Gastrocnemius medialis (tissue), 4 donors: Measurements from ENCODE around the gene TBX5. TPM values are rescaled to one million over a fixed set of nuclear protein-coding genes. Genes with fewer than 3 reads are reported as not detected.

Experiments
- ATAC-seq, 2 donors: fragments of 150-250 bp; one replicate each; pipeline ENCODE4 v1.9.1; 2016
- DNase-seq, 2 donors: peaks; one replicate each; pipeline ENCODE4 v3.0.0-alpha.2; 2019
- H3K27ac ChIP-seq, 4 donors: fragments of 200-600 bp; sonication (generic); 1 replicate in 1 of 4; 2 replicates in 3 of 4; pipeline ENCODE4 v1.5.1; 2016 to 2018; ENCODE audit warnings: mild to moderate bottlenecking in 2 of 4, moderate library complexity in 1 of 4
- H3K27me3 ChIP-seq, 3 donors: fragments of 200-600 bp; sonication (generic) in 2 of 3; 1 replicate in 1 of 3; 2 replicates in 2 of 3; pipeline versions ENCODE4 v1.5.1 to v1.6.0; 2016 to 2019; ENCODE audit warnings: mild to moderate bottlenecking in 1 of 3, moderate library complexity in 1 of 3
- H3K36me3 ChIP-seq, 2 donors: fragments of 200-600 bp; sonication (generic) in 1 of 2; one replicate each; pipeline ENCODE4 v1.5.1; 2017 to 2018
- H3K4me1 ChIP-seq, 2 donors: fragments of 200-600 bp; sonication (generic) in 1 of 2; one replicate each; pipeline ENCODE4 v1.5.1; 2016 to 2017; ENCODE audit warnings: mild to moderate bottlenecking in 2 of 2
- H3K4me3 ChIP-seq, 4 donors: fragments of 200-600 bp; sonication (generic) in 3 of 4; 1 replicate in 1 of 4; 2 replicates in 3 of 4; pipeline ENCODE4 v1.5.1; 2016 to 2019; ENCODE audit warnings: mild to moderate bottlenecking in 2 of 4
- H3K9me3 ChIP-seq, 3 donors: fragments of 200-600 bp; sonication (generic) in 2 of 3; 1 replicate in 1 of 3; 2 replicates in 2 of 3; pipeline ENCODE4 v1.5.1; 2016 to 2019
- CTCF ChIP-seq, 5 experiments: fragments of 450-650 bp in 3 of 5; fragments of 200-600 bp in 2 of 5; sonication (generic) in 2 of 5; IDR thresholded peaks in 4 of 5; conservative IDR thresholded peaks in 1 of 5; 1 replicate in 4 of 5; 2 replicates in 1 of 5; pipeline ENCODE4 v1.5.1; 2016 to 2019; ENCODE audit warnings: antibody characterized with exemption in 5 of 5, mild to moderate bottlenecking in 3 of 5, moderate library complexity in 3 of 5
- POLR2A ChIP-seq, 2 donors: fragments of 450-650 bp; IDR thresholded peaks; one replicate each; pipeline ENCODE4 v1.6.1; 2017; ENCODE audit warnings: antibody characterized with exemption in 2 of 2, mild to moderate bottlenecking in 2 of 2, moderate library complexity in 2 of 2
- in situ Hi-C, 4 donors: fragments of 200-750 bp; cut with MboI; loops; one replicate each; pipeline versions ENCODE4 v1.15.0 to v1.8.0; 2017; ENCODE audit warnings: low sequenced_read_pairs in 4 of 4
- intact Hi-C: fragments of 100-400 bp; cut with DNase I; formaldehyde crosslinking; loops from one replicate; pipeline ENCODE4 v1.15.1; 2023; ENCODE audit warnings: low total_unique reads
- total RNA-seq, 4 donors: library from RNA; depleted of rRNA; stranded (reverse); fragments of >200 nt; gene quantifications; one replicate each; pipeline versions ENCODE4 v1.1.0 to v1.2.3, GENCODE V29; 2016

TBX5 gene
- total RNA-seq, 4 donors from 2014 or later, result not detected

GRCh38 chr12:114306646-114307045, 99.3 kb downstream of the TBX5 start:
- Histone ChIP-seq H3K36me3 (no peaks in the 10 kb centered on the region), H3K4me3 (no peak overlapping the region), H3K9me3 (no peaks in the 10 kb centered on the region), H3K27ac (no peak overlapping the region), H3K4me1 (no peaks in the 10 kb centered on the region), H3K27me3 (no peaks in the 10 kb centered on the region)
- ATAC-seq (no peak), DNase-seq (no peak)
- in situ Hi-C loops (no loop called here), intact Hi-C loops (no loop called here)
- TF ChIP-seq POLR2A (IDR thresholded peaks at IDR 0.05), result no peak
- no peak for TF ChIP-seq CTCF (IDR thresholded peaks at IDR 0.05 in 4 of 5, conservative IDR thresholded peaks at IDR 0.05 in 1 of 5)

DNA sequence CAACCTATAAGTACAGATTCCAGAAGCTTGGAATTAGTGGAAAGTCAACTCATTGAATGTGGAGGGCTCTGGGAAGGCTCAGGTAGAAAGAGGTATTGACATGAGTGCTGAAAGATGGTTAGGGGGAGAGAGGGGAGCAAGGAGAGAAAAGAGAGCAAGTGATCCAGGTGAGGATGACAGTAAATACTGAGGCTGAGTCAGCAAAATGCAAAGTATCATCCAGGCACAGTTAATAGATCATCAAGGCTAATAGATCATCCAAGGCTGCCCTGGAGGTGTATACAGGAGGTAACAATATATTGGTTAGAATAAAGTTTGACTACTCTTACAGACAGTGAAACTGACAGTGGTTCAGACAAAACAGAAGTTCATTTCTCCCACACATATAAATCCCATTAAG, 100.5 kb downstream of the TBX5 start:
- H3K36me3 ChIP-seq, result no peaks in the 10 kb centered on the region
- intact Hi-C loops, result no loop called here
- no peaks in the 10 kb centered on the region for H3K9me3 ChIP-seq
- no peak overlapping the region for H3K27ac ChIP-seq
- H3K27me3 ChIP-seq, result no peaks in the 10 kb centered on the region
- in situ Hi-C loops, result no loop called here
- no peak overlapping the region for H3K4me3 ChIP-seq
- DNase-seq (no peak), ATAC-seq (no peak)
- no peak for TF ChIP-seq CTCF (IDR thresholded peaks at IDR 0.05 in 4 of 5, conservative IDR thresholded peaks at IDR 0.05 in 1 of 5)
- no peak for TF ChIP-seq POLR2A (IDR thresholded peaks at IDR 0.05)
- H3K4me1 ChIP-seq, result no peaks in the 10 kb centered on the region
